IMR-90 (cell line): Measurements from ENCODE around the gene C1QTNF7. TPM values are rescaled to one million over a fixed set of nuclear protein-coding genes. Genes with fewer than 3 reads are reported as not detected.

ENCODE experiments used
- ATAC-seq: fragments of 200-7000 bp; cut with Tn5 transposase; 2 replicates; pipeline ENCODE4 v1.9.1; 2020; ENCODE audit warnings: low read depth, mild to moderate bottlenecking, moderate library complexity
- BruUV-seq: library from RNA; stranded (reverse); fragments of 400-500 nt; replicated peaks from 2 replicates; lab custom pipeline; 2021; lab: Mats Ljungman, UMichigan
- CTCF ChIA-PET: fragments of 300-600 bp; formaldehyde crosslinking; extraction: SDS; loops from one replicate; lab custom pipeline; 2021; ENCODE audit warnings: antibody characterized with exemption; lab: Yijun Ruan, JAX
- POLR2A ChIA-PET: fragments of 300-600 bp; sonication (Branson Sonifier 250); formaldehyde crosslinking; loops from one replicate; lab custom pipeline; 2022; ENCODE audit warnings: antibody characterized with exemption; ENCODE audit not compliant: unreplicated experiment; lab: Charles Lee
- DNase-seq: peaks from one replicate; pipeline ENCODE4 v3.0.0; 2013
- H2AFZ ChIP-seq: replicated peaks from 2 replicates; pipeline ENCODE3; 2013; ENCODE audit warnings: low read length, mild to moderate bottlenecking; ENCODE audit not compliant: poor library complexity
- H2AK5ac ChIP-seq: 2 replicates; pipeline ENCODE4 v1.6.1; 2013; ENCODE audit warnings: low read depth, low read length, inconsistent platforms
- H2AK9ac ChIP-seq: replicated peaks from 2 replicates; pipeline ENCODE3; 2013; ENCODE audit warnings: mild to moderate bottlenecking, low read depth, low read length, moderate library complexity; ENCODE audit not compliant: poor library complexity
- H2BK120ac ChIP-seq: 2 replicates; pipeline ENCODE4 v1.6.1; 2013; ENCODE audit warnings: low read depth, low read length, inconsistent platforms
- H2BK15ac ChIP-seq: 3 replicates; pipeline ENCODE4 v1.6.1; 2013; ENCODE audit warnings: low read depth, low read length, inconsistent platforms
- H2BK20ac ChIP-seq: 2 replicates; pipeline ENCODE4 v1.6.1; 2013; ENCODE audit warnings: low read depth, mild to moderate bottlenecking, inconsistent platforms, low read length, moderate library complexity
- H2BK5ac ChIP-seq: 2 replicates; pipeline ENCODE4 v1.6.1; 2013; ENCODE audit warnings: mild to moderate bottlenecking, low read depth, low read length, inconsistent platforms; ENCODE audit not compliant: poor library complexity, severe bottlenecking
- H3K14ac ChIP-seq: replicated peaks from 2 replicates; pipeline ENCODE4 v1.6.1; 2013; ENCODE audit warnings: low read depth, low read length, inconsistent platforms
- H3K18ac ChIP-seq: 2 replicates; pipeline ENCODE4 v1.6.1; 2013; ENCODE audit warnings: low read depth, low read length, control low read depth
- H3K23ac ChIP-seq: 2 replicates; pipeline ENCODE4 v1.6.1; 2013; ENCODE audit warnings: low read depth, low read length, inconsistent platforms
- H3K27ac ChIP-seq: 2 replicates; pipeline ENCODE4 v1.5.1; 2013; ENCODE audit warnings: mild to moderate bottlenecking, control low read depth, low read length; ENCODE audit not compliant: insufficient read depth
- H3K27me3 ChIP-seq: 2 replicates; pipeline ENCODE4 v1.6.1; 2013; ENCODE audit warnings: low read length; ENCODE audit not compliant: control insufficient read depth, insufficient read depth
- H3K36me3 ChIP-seq: 2 replicates; pipeline ENCODE4 v1.6.1; 2013; ENCODE audit warnings: low read length, mixed read lengths; ENCODE audit not compliant: control insufficient read depth, insufficient read depth
- H3K4ac ChIP-seq: 2 replicates; pipeline ENCODE4 v1.6.1; 2013; ENCODE audit warnings: low read depth, low read length, inconsistent platforms
- H3K4me1 ChIP-seq: 2 replicates; pipeline ENCODE4 v1.6.1; 2013; ENCODE audit warnings: low read length, mixed read lengths; ENCODE audit not compliant: control insufficient read depth, insufficient read depth
- H3K4me2 ChIP-seq: 2 replicates; pipeline ENCODE4 v1.6.1; 2013; ENCODE audit warnings: low read depth, mild to moderate bottlenecking, control low read depth, low read length, moderate library complexity
- H3K4me3 ChIP-seq: 2 replicates; pipeline ENCODE4 v1.5.1; 2013; ENCODE audit warnings: low read depth, mild to moderate bottlenecking, control low read depth, low read length, moderate library complexity; ENCODE audit not compliant: insufficient read depth
- H3K56ac ChIP-seq: 2 replicates; pipeline ENCODE4 v1.6.1; 2013; ENCODE audit warnings: low read length, inconsistent platforms; ENCODE audit not compliant: insufficient read depth; ENCODE audit errors: extremely low read depth
- H3K79me1 ChIP-seq, 2 experiments: 2 replicates each; pipeline ENCODE4 v1.6.1; 2013; ENCODE audit warnings: low read length in 2 of 2, inconsistent platforms in 1 of 2, low read depth in 1 of 2
- H3K9ac ChIP-seq: 2 replicates; pipeline ENCODE4 v1.6.1; 2013; ENCODE audit warnings: low read depth, low read length, control low read depth
- H3K9me1 ChIP-seq: 2 replicates; pipeline ENCODE4 v1.6.1; 2013; ENCODE audit warnings: low read length, inconsistent platforms; ENCODE audit not compliant: insufficient read depth
- H3K9me3 ChIP-seq: 2 replicates; pipeline ENCODE4 v1.6.1; 2013; ENCODE audit warnings: low read length; ENCODE audit not compliant: control insufficient read depth, insufficient read depth
- H4K20me1 ChIP-seq: 2 replicates; pipeline ENCODE4 v1.6.1; 2013; ENCODE audit warnings: low read length, inconsistent platforms; ENCODE audit not compliant: insufficient read depth
- H4K5ac ChIP-seq: 2 replicates; pipeline ENCODE4 v1.6.1; 2013; ENCODE audit warnings: mild to moderate bottlenecking, low read depth, low read length, control low read depth
- H4K8ac ChIP-seq, 2 experiments: 2 replicates each; pipeline ENCODE4 v1.6.1; 2013; ENCODE audit warnings: low read depth in 2 of 2, low read length in 2 of 2, control low read depth in 1 of 2, inconsistent platforms in 1 of 2
- H4K91ac ChIP-seq: 2 replicates; pipeline ENCODE4 v1.6.1; 2013; ENCODE audit warnings: low read depth, low read length, inconsistent platforms; ENCODE audit not compliant: insufficient read depth
- CEBPB ChIP-seq: IDR thresholded peaks from 2 replicates; pipeline ENCODE4 v1.6.1; 2012; ENCODE audit warnings: low read depth, low read length, improper control_type of control experiment
- FOS ChIP-seq: fragments of 150-350 bp; IDR thresholded peaks from 2 replicates; pipeline ENCODE4 v1.6.1; 2016; ENCODE audit warnings: low read depth, low read length
- USF2 ChIP-seq: fragments of 150-350 bp; IDR thresholded peaks from 2 replicates; pipeline ENCODE4 v1.6.1; 2017; ENCODE audit warnings: mild to moderate bottlenecking, antibody characterized with exemption, low read length, low read depth
- WGBS, 2 experiments: methylation state at CpG; one replicate each; pipeline versions ENCODE4 v1.1.5 to v1.1.7; 2013; ENCODE audit warnings: missing lambda C conversion rate in 2 of 2; ENCODE audit not compliant: insufficient read length in 1 of 2; ENCODE audit errors: extremely low coverage in 2 of 2; 5-methylcytosine and 5-hydroxymethylcytosine counted together
- dilution Hi-C: fragments of 300-500 bp; cut with HindIII; formaldehyde crosslinking; loops from one replicate; pipeline ENCODE4 v1.14.3; 2018; ENCODE audit warnings: low sequenced_read_pairs; ENCODE audit not compliant: unreplicated experiment
- in situ Hi-C: fragments of 300-500 bp; cut with MboI; formaldehyde crosslinking; loops from 3 replicates; pipeline ENCODE4 v1.14.3; 2019; ENCODE audit warnings: low sequenced_read_pairs, inconsistent platforms, mixed read lengths
- intact Hi-C: fragments of 100-400 bp; cut with micrococcal nuclease; formaldehyde crosslinking; loops from 2 replicates; pipeline ENCODE4 v1.10.0; 2022
- polyA plus RNA-seq, 3 experiments: library from polyadenylated mRNA; depleted of rRNA; stranded (reverse); fragments of >200 nt; gene quantifications; 2 replicates each; pipeline ENCODE4 v1.2.3, GENCODE V29; 2012; ENCODE audit warnings: low replicate concordance in 1 of 3
- total RNA-seq: library from RNA; depleted of rRNA; stranded (reverse); fragments of >200 nt; gene quantifications from 2 replicates; pipeline ENCODE4 v1.2.3, GENCODE V29; 2012

Gene C1QTNF7
- total and polyA plus RNA-seq, 2 of the 4 experiments (the other 2 are of a cell fraction), result 0.12 to 0.18 TPM

- intact Hi-C loops, result no loop called here
- in situ Hi-C loops, result no loop called here
- no peak overlapping the region for H2BK20ac ChIP-seq
- no peak overlapping the region for H3K4ac ChIP-seq
- ATAC-seq, result no peak
- dilution Hi-C loops, result no loop called here
- DNase-seq, result no peak
- no peak overlapping the region for H2BK15ac ChIP-seq
- H3K14ac ChIP-seq, result no peak overlapping the region
- no peak overlapping the region for H4K91ac ChIP-seq
- no peak overlapping the region for H2AFZ ChIP-seq
- TF ChIP-seq USF2, result no peak
- TF ChIP-seq FOS, result no peak
- TF ChIP-seq CEBPB, result no peak
- no peaks in the 10 kb centered on the region for H3K36me3 ChIP-seq
- H3K27ac ChIP-seq, result no peak overlapping the region
- no peak overlapping the region for H3K56ac ChIP-seq
- H3K9ac ChIP-seq, result no peak overlapping the region
- no peak overlapping the region for H3K4me2 ChIP-seq
- H2BK120ac ChIP-seq, result no peak overlapping the region
- 0 out of 2 replicates have a peak, but pooled peaks cover 3% of the 10 kb centered on the region for H3K9me1 ChIP-seq
- H3K4me3 ChIP-seq, result no peak overlapping the region
- H2BK5ac ChIP-seq, result no peak overlapping the region
- H2AK5ac ChIP-seq, result no peak overlapping the region
- POLR2A ChIA-PET, result no interaction called here
- no peak overlapping the region for H4K8ac ChIP-seq
- peaks cover 3% of the 10 kb centered on the region for H3K4me1 ChIP-seq
- 100% methylated on average over 1 of the region's 2 CpGs; no CpG with 5 or more reads in 1 of the 2 experiments for WGBS, 2 experiments
- CTCF ChIA-PET, result interaction anchor here (0.6 to 1.0 kb wide), 2 partner anchors 21 to 1392 kb away, joined by 3 read pairs; no protein-coding TSS in a partner anchor
- no peak overlapping the region for H3K23ac ChIP-seq
- H4K20me1 ChIP-seq, result no peaks in the 10 kb centered on the region
- no TSS peak for BruUV-seq
- no peak overlapping the region for H2AK9ac ChIP-seq
- no peaks in the 10 kb centered on the region for H3K27me3 ChIP-seq
- no peak overlapping the region for H4K5ac ChIP-seq
- H3K9me3 ChIP-seq, result no peaks in the 10 kb centered on the region
- H3K79me1 ChIP-seq, result no peaks in the 10 kb centered on the region
- H3K18ac ChIP-seq, result no peak overlapping the region
Measured at GRCh38 chr4:15434091-15434490, 6.3 kb downstream of the C1QTNF7 start.
